ENCODE measurements around the gene TBKBP1.

Gene TBKBP1

GRCh38 chr17:47715669-47716325 is 21.8 kb downstream of the TBKBP1 start:
- no peak for DNase-seq (ENCODE audit: low read depth)

GRCh38 chr17:47716375-47716774 is 22.4 kb downstream of the TBKBP1 start:
- no peak for DNase-seq (ENCODE audit: low read depth)

- DNase-seq (ENCODE audit: low read depth), result no peak
Observed at GRCh38 chr17:47717261-47717697, 23.3 kb downstream of the TBKBP1 start.

GRCh38 chr17:47717979-47718621 is 24.1 kb downstream of the TBKBP1 start:
- no peak for DNase-seq (ENCODE audit: low read depth)

GRCh38 chr17:47718634-47719405 is 24.9 kb downstream of the TBKBP1 start:
- no peak for DNase-seq (ENCODE audit: low read depth)

- DNase-seq (ENCODE audit: low read depth), result no peak
Observed at GRCh38 chr17:47719411-47720152, 25.6 kb downstream of the TBKBP1 start.

GRCh38 chr17:47720196-47720595 is 26.2 kb downstream of the TBKBP1 start:
- no peak for DNase-seq (ENCODE audit: low read depth)

GRCh38 chr17:47720754-47721533 is 27.0 kb downstream of the TBKBP1 start:
- no peak for DNase-seq (ENCODE audit: low read depth)

GRCh38 chr17:47721725-47722124 is 27.8 kb downstream of the TBKBP1 start:
- no peak for DNase-seq (ENCODE audit: low read depth)

- DNase-seq (ENCODE audit: low read depth), result no peak
Observed at GRCh38 chr17:47724705-47725104, 30.7 kb downstream of the TBKBP1 start.

GRCh38 chr17:47725446-47726111 is 31.6 kb downstream of the TBKBP1 start:
- no peak for DNase-seq (ENCODE audit: low read depth)

- no peak for DNase-seq (ENCODE audit: low read depth)
Observed at GRCh38 chr17:47726796-47727703, 33.1 kb downstream of the TBKBP1 start.

GRCh38 chr17:47727704-47728036 is 33.7 kb downstream of the TBKBP1 start:
- no peak for DNase-seq (ENCODE audit: low read depth)

- no peak for DNase-seq (ENCODE audit: low read depth)
Observed at GRCh38 chr17:47728214-47728877, 34.4 kb downstream of the TBKBP1 start.

- no peak for DNase-seq (ENCODE audit: low read depth)
Observed at GRCh38 chr17:47729476-47729875, 35.5 kb downstream of the TBKBP1 start.

- DNase-seq (ENCODE audit: low read depth), result no peak
Observed at GRCh38 chr17:47730681-47731080, 36.7 kb downstream of the TBKBP1 start.

- no peak for DNase-seq (ENCODE audit: low read depth)
Observed at GRCh38 chr17:47731396-47731795, 37.4 kb downstream of the TBKBP1 start.

- DNase-seq (ENCODE audit: low read depth), result no peak
Observed at GRCh38 chr17:47732399-47733046, 38.6 kb downstream of the TBKBP1 start.

All from GM04503 (cell line).